ENCODE measurements around the gene ZIM2.

- TF ChIP-seq CTCF (IDR thresholded peaks at IDR 0.05 in 2 of 3, conservative IDR thresholded peaks at IDR 0.05 in 1 of 3; ENCODE audit: borderline replicate concordance in 1 of 3, insufficient read depth in 1 of 3, low read depth in 2 of 3, low read length in 2 of 3) (no peak), EZH2 (IDR thresholded peaks at IDR 0.05) (no peak), POLR2AphosphoS5 (IDR thresholded peaks at IDR 0.05; ENCODE audit: low read depth, low read length) (no peak), SRF (IDR thresholded peaks at IDR 0.05; ENCODE audit: low read depth) (no peak), EGR1 (IDR thresholded peaks at IDR 0.05; ENCODE audit: low read depth) (no peak), RAD21 (IDR thresholded peaks at IDR 0.05; ENCODE audit: low read depth) (no peak), POLR2A (IDR thresholded peaks at IDR 0.05; ENCODE audit: borderline replicate concordance, extremely low read depth, insufficient read depth, insufficient read length) (no peak), FOSL1 (IDR thresholded peaks at IDR 0.05; ENCODE audit: low read depth) (no peak)
These were observed 16.3 kb upstream of the ZIM2 start for GRCh38 chr19:56856822-56857221.
